Hematopoietic multipotent progenitor cell (in vitro differentiated cells): ENCODE data around the gene HSF2. TPM values are rescaled to one million over a fixed set of nuclear protein-coding genes. Genes with fewer than 3 reads are reported as not detected.

ENCODE experiments used
- DNase-seq, 3 donors: peaks; one replicate each; pipeline ENCODE4 v3.0.0-alpha.2; 2011 to 2015; ENCODE audit warnings: low read depth in 2 of 3, low spot score in 2 of 3
- total RNA-seq: library from RNA; depleted of rRNA; stranded (reverse); fragments of >200 nt; gene quantifications from one replicate; pipeline ENCODE4 v1.2.3, GENCODE V29; 2012

The HSF2 gene
- total RNA-seq, 1 donor = 14.5 TPM

DNA sequence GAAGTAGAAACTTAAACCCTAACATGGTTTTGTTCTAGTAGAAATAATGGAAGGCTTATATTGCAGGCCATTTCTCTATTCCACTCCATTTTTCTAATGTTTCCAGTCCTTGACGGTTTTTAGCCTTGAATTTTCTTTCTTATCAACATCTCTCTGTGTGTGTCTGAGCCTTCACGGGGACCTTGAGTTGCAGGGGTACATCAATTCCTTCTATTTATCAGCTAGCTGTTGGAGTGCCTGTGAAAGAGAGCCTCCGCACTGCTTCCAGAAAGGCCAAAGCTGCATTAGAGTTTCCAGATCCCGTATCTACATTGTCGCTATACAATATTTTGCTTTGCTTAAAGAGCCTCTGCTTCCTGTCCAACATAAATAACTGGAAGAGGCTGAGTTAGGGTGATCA, 5.4 kb upstream of the HSF2 start:
- no peak for DNase-seq

DNA sequence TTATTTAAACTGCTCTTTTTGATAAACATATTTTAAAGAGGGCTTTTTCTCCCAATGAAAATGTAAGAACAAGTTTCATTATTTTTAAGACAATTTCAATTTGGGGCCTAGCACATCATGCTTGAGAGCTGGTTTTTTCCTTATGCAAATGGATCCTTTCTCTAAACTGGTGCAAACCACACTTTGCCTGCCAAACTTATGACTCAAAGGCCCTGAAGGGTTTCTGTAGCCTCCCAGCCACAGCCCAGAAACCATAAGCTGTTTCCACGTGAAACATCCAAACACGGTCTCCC, 451 bp upstream of the HSF2 start:
- no peak for DNase-seq

DNA sequence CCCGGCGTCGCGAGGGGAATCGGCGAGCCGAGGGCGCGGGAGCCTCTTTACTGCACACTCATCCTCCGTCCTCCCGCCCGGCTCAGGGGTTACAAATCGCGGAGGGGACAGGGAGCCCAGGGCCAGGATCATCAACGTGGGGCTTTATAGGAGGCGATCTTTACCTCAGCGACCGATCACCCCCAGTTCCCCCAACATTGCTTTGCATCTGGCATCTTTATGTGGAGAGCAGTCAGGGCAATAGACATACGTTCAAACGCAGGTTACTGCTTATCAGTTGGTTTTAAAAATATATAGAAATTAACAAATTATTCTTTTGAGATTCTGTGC, 634 bp downstream of the HSF2 start:
- DNase-seq = no peak

DNA sequence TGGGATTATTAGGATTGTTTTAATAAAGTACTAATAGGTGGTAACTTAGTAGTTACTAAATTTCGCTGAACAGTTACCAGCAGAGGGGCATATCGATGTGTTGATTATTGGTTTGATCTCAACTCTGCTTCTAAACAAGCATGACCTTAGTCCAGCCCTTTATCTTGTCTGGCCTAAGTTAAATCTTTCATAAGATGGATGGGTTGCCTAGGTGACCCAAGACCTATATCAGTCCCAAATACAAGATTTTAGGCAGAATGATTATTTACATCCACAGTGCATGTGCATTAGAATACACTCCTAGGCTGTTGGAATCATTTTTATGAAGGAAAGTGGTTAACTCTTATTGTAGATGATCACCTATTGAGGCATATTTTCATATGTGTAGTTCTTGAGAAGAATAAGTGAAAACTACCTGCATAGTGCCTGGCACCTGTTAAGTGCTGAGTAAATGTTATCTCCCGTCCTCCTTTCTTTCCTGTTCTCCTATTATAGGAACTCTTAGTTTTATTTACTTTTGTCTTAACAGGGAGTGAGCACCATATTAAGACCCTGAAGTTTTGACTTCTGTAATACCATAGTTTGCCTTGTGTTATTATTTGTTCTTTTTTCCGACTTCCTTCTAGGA, 1.1 kb downstream of the HSF2 start:
- peak in 1 of 3 donors; percentile 3 for DNase-seq

DNA sequence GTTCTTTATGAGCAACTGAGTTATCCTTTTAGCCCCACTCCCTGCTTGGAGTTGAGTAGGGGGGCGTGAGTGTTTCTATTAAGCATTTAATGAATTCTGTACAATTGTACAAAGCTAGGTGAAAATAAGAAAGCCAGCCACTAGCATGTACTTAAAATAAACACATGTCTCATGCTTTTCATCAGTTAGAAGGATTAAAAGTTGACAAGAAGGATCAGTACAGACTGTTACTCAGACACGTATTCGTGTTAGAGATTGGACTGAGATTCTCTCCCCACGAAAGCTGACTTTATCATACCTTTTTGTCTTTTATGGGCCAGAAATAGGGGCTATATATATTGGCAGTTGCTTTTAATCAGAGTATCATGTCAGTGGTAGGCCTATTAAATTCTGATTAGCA, 1.7 kb downstream of the HSF2 start:
- DNase-seq = no peak

DNA sequence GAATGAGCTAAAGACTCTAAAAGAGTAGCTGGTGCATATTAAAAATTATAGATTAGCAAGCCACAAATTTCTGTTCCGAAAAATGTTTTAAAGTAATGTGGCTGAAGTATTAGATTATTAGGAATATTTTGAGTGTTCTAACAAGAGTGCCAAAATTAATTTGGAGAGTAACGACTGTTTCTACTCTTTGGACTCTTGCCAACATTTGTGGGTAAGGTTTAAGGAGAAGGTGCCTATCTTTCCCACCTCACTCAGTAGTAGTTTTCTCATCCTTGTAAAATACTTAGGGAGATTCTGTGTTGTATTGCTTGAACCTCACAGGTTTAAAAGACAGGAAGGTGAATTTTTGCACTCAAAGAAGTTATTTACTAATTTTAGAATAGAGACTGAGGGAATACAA, 5.0 kb downstream of the HSF2 start:
- no peak for DNase-seq

DNA sequence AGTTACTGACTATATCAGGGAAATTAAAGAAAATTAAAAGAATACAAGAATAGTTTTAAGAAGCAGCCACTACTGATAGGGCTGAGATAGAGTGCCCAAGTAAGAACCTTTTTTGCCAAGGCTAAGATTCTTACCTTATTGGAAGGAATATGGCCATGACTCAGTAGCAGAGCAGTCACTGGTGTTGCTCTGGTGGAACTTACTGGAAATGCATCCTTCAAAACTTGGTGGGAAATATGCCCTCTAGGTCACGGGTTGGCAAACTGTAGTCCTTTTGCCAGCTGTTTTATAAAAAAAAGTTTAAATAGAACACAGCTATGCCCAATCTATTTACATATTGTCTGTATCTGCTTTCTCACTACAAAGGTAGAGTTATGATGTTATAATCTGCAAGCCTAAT, 6.0 kb downstream of the HSF2 start:
- no peak for DNase-seq

DNA sequence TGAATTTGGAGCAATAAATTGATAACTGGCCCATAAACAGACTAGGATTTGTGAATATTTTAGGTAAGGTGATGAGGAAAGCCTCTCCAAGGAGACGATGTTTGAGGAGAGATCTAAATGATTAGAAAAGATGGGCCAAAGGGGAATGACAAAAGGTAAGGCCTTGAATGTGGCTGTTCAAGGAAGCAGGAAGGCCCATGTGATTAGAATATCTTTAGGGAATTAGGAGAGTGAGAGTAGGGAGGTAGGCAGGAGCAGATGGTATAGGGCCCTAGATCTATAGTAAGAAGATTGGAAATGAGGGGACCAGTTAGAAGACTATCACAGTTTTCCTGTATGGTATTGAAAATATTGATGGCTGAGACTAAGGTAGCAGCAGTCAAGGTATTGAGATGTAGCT, 6.7 kb downstream of the HSF2 start:
- DNase-seq = no peak

DNA sequence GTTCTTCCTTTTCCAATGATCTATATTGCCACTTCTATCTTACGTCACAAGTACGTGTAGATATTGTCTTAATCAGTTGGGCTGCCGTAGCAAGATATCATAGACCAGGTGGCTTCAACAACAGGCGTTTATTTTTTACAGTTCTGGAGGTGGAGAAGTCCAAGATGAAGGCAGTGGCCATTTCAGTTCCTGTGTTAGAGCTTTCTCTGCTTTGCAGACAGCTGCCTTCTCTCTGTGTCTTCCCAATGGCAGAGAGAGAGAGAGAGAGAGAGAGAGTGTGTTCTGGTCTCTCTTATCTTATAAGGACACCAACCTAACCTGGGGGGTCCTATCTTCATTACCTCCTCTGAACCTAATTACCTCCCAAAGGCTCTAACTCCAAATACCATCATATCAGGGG, 8.3 kb downstream of the HSF2 start:
- no peak for DNase-seq

DNA sequence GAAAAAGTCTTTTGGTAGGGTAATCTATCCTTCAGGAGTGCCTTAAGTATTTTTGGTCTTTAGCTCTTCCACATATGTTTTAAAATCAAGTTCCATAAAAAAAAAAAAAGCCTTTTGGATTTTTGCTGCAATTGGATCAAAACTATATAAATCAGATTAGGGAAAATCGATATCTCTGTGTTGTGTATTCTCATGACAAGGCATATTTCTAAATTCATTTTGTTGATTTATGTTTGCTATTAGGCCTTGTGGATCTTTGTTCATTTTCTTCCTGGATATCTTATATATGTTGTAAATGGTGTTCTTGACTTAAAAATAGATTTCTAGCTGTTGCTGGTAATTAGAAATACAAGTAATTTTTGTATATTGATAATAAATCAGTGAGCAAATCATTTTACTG, 8.8 kb downstream of the HSF2 start:
- no peak for DNase-seq

DNA sequence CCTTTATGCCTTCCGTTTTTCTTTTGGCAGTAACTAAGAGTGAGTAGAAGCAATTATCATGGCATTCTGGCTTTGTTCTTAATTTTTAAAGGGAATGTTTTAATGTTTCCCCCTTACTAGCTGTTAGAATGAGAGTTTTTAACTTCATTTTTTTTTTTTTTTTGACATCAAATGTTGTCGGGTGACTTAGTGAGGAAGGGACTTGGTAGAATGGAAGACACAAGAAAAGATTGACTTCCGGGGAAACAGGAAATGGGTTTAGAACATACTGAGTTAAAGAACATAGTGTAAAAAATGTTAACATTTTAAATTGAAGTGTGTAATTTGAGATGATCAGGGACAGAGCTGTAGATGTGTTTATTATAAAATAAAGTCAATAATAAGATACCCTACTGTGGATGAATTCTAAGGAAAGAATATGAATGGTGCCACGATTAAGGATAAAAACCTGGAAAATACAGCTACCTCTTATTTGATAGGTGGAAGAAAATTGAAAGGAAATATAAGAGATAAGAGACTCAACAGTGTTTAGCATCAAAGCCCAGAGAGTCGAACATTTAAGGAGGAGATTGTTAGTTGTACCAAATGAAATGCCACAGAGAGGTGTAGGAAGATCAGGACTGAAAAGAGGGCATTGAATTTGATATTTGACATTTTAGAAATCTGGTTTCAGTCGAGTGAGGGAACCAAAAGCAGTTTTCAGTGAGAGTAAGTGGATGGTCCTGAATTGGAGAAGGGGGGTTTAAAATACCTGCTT, 9.4 kb downstream of the HSF2 start:
- DNase-seq = no peak

DNA sequence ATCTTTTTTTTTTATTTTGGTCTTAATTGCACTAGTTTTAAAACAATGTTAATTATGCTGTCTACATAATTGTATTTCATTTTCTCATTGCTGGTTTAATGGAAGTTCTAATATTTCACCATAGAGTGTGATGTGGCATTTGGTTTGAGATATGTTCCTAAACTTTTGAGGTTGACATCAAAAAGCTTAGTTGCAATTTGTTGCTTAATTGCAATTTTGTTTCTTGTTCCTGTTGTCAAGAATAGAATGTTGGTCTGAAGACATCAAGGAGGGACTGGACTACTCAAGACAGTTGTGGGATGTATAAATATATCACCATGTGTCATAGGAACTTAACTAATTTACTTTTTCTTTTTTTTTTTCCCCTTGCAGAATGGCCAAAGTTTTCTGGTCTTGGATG, 12.5 kb downstream of the HSF2 start:
- DNase-seq = no peak

DNA sequence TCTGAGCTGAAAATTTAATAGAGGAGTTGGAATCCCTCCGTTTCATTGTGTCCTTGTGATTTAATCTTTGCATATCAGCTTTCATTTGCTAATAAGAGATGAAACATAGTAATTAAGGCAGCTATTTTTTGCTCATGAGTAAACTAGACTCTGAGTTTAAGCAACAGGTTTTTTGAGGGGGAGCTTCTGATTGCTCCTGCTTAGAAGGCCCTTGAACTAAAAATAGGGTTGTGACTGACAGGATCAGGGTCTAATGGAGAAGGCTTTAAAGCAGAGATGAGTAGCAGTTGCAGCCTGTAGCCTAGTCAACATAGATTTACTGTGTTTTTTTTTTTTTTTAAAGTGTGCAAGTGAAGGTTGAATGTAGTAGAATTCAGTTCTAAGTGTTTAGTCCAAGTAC, 17.4 kb downstream of the HSF2 start:
- DNase-seq = no peak

DNA sequence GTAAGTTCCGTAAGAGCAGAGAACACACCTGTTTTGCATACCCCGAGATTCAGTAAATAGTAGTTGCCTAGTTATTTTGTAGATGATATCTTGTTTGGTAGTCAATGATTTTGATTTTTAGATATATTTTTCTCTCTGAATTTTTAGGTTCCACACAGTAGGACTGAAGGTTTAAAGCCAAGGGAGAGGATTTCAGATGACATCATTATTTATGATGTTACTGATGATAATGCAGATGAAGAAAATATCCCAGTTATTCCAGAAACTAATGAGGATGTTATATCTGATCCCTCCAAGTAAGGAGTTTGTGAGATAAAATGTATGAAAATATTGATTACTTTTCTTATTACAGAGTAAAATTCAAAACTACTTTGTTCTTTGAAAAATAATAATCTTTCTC, 22.6 kb downstream of the HSF2 start:
- DNase-seq = no peak

DNA sequence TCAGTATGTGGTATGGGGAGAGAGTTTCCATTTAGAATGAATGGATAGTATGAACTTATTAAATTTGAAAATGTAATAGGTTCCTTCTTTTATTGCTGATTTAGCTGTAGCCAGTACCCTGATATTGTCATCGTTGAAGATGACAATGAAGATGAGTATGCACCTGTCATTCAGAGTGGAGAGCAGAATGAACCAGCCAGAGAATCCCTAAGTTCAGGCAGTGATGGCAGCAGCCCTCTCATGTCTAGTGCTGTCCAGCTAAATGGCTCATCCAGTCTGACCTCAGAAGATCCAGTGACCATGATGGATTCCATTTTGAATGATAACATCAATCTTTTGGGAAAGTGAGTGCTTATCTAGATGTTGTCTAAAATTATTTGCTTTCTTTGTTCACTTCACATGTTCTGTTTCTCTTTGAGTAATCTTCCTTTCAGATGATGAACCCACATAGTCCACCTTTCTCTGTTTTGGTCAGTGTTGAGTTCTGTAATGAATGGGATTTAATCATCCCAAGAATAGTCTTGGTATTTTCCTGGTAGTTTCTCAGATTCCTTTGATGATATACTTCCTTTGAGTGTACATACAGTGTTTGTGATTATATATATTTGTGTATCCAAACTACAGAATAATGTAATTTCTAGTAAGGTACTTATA, 23.3 kb downstream of the HSF2 start:
- DNase-seq = no peak

DNA sequence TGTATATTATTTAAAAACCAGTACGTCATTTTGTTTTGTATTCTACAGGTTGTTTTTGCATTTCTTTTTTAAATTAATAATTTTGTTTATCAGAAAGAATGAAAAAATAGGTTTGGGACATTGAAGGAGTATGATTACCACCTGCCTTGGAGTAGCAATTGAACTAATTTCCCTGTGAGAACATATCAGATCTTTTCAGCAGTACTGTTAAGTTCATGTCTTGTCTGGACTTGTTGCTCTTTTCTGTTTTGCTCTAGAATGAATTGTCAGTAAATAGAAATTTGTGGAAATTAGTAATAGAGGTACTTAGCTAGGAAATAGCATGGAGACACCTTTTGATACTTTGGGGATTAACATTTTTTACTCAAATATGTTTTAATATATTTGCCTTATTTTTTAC, 24.3 kb downstream of the HSF2 start:
- no peak for DNase-seq

DNA sequence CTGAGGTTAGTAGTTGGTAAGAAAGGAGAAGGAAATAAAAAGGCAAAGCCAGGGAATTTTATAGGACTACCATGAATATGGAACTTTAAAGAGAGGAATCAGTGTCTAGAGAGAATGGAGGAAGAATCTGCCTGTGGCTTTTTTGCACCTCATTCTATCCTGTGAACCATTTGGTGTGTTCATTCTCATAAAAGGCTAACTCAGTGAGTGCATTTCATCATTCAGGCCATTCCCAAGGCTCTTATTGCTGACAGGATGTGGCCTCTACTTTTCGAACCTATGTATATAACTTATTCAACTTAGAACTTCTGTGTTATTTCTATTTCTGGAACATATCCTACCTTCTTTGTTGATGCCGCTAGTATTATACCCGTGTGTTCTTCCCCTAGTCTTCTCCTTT, 27.1 kb downstream of the HSF2 start:
- no peak for DNase-seq

DNA sequence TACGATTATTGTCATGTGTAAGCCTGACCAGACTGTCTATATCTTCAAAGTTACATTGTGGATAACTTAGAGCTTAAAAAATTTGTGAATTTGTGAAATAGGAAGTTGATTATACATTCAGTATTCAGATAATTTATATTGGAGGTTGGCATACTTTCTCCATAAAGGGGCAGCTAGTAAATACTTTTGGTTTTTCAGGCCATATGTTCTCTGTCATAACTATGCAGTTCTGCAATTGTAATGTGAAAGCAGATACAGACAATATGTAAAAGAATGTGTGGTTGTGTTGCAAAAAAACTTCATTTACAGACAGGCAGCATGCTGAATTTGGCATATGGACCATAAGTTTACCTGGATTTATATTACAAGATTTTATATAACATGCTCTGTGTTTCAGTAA, 29.3 kb downstream of the HSF2 start:
- no peak for DNase-seq

DNA sequence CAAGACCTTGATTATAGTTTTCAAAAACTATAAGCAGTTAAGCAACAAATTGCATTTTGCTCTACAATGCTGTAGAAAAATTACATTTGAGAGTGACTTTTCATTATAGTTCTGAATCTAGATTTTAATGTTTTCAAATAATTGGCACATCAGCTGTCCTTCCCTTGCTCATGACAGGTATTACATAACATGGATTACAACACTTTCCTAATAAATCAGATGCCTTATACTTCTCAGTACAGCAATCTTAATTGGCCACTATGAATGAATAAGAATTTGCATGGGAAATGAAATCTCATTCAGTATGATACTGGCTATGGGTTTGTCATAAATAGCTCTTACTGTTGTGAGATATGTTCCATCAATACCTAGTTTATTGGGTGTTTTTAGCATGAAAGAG, 29.9 kb downstream of the HSF2 start:
- DNase-seq = no peak

DNA sequence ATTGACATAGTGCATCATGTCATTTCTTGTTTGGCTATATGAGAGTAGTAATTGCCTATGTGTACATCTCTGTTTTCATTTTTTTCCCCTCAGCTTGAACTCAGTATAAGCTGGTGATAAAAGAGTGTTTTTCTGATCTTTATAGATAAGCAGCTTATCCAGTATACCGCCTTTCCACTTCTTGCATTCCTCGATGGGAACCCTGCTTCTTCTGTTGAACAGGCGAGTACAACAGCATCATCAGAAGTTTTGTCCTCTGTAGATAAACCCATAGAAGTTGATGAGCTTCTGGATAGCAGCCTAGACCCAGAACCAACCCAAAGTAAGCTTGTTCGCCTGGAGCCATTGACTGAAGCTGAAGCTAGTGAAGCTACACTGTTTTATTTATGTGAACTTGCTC, 32.3 kb downstream of the HSF2 start:
- no peak for DNase-seq

DNA sequence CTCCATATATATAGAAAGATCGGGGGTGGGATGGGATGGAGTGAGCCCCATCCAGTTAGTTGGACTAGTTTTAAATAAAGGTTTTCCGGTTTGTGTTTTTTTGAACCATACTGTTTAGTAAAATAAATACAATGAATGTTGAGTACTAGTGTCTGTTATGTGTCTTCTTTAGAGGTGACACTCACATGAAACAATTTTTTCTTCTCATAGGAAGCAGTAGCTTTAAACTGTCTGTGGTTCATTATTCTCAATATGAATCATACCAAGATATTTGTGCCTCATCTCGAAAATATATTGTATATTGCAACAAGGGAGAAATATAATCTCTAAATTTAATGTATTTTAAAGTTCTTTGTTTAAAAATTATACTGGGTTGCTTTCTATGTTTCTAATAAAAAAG, 33.4 kb downstream of the HSF2 start:
- no peak for DNase-seq

DNA sequence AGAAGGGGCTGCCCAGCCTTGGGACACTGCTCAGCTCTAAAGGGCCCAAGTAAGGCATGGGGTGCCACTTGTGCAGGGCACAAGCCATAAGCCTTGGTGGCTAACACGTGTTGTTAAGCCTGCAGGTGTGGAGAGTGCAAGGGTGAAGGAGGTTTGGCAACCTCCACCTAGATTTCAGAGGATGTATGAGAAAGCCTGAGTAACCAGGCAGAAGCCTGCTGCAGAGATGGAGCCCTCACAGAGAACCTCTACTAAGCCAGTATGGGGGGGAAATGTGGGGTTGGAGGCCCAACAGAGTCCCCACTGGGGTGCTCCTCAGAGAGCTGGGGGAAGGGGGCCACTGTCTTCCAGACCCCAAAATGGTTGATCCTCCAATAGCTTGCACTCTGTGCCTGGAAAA, 39.5 kb downstream of the HSF2 start:
- DNase-seq = no peak

DNA sequence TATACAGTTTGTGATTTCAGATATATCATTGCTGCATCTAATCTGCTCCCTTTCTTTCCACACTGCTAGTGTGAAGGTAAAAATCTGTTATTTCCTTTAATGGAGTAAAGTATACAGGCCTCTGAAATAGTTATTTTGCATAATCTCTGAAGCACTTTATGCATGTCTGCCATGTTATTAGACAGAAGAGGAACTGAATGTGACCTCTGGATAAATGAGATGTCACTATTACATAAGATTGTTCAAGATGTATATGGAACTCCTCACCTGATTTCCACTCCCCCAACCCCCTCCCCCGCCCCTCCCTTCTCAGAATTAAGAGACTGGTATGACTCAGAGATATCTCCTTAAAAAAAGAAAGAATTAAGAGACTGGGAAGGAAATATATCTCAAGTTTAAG, 45.8 kb downstream of the HSF2 start:
- DNase-seq = no peak
